Loucy (cell line): ENCODE results near the gene IGSF23.
"Not testable (repeated sequence)": the region's sequence is repeated elsewhere in the genome, so short reads cannot be mapped to it uniquely, and the experiment has no call there.

Source experiments
- H2AFZ ChIP-seq: fragments of 200-600 bp; sonication (generic); 2 replicates; pipeline ENCODE4 v1.6.0; 2016; ENCODE audit warnings: antibody characterized with exemption, mild to moderate bottlenecking, low read length, moderate library complexity
- H3F3A ChIP-seq: fragments of 200-600 bp; 2 replicates; pipeline ENCODE4 v1.6.0; 2016; ENCODE audit warnings: antibody characterized with exemption, low read depth, mild to moderate bottlenecking
- H3K27me3 ChIP-seq: fragments of 200-600 bp; sonication (generic); 2 replicates; pipeline ENCODE4 v1.6.1; 2014; ENCODE audit warnings: low read length, mild to moderate bottlenecking; ENCODE audit not compliant: insufficient read depth, poor library complexity, severe bottlenecking
- H3K36me3 ChIP-seq: fragments of 200-600 bp; sonication (generic); 2 replicates; pipeline ENCODE4 v1.6.1; 2016; ENCODE audit warnings: low read length; ENCODE audit not compliant: insufficient read depth
- H3K4me1 ChIP-seq: fragments of 200-600 bp; sonication (generic); 2 replicates; pipeline ENCODE4 v1.5.1; 2014; ENCODE audit warnings: low read length, mild to moderate bottlenecking; ENCODE audit not compliant: insufficient read depth, poor library complexity, severe bottlenecking
- H3K4me2 ChIP-seq: fragments of 200-600 bp; sonication (generic); 2 replicates; pipeline ENCODE4 v1.6.0; 2014; ENCODE audit warnings: antibody characterized with exemption, low read length, low read depth, mild to moderate bottlenecking; ENCODE audit not compliant: poor library complexity, severe bottlenecking
- H3K4me3 ChIP-seq: fragments of 200-600 bp; sonication (generic); 2 replicates; pipeline ENCODE4 v1.5.1; 2014; ENCODE audit warnings: low read length, mild to moderate bottlenecking, mixed read lengths; ENCODE audit not compliant: poor library complexity, severe bottlenecking
- H3K79me2 ChIP-seq: fragments of 200-600 bp; sonication (generic); 2 replicates; pipeline ENCODE4 v1.6.1; 2014; ENCODE audit warnings: low read length; ENCODE audit not compliant: insufficient read depth
- H3K9ac ChIP-seq: fragments of 200-600 bp; sonication (generic); 2 replicates; pipeline ENCODE4 v1.6.0; 2014; ENCODE audit warnings: mild to moderate bottlenecking, low read depth, low read length, moderate library complexity; ENCODE audit not compliant: poor library complexity, severe bottlenecking
- H3K9me2 ChIP-seq: fragments of 200-600 bp; sonication (generic); replicated peaks from 2 replicates; pipeline ENCODE4 v1.6.1; 2016; ENCODE audit warnings: low read depth, low read length, mixed read lengths
- H3K9me3 ChIP-seq: fragments of 200-600 bp; sonication (generic); 2 replicates; pipeline ENCODE4 v1.6.1; 2014; ENCODE audit warnings: mild to moderate bottlenecking, antibody characterized with exemption, low read length, low read depth; ENCODE audit not compliant: insufficient read depth
- H4K20me1 ChIP-seq: fragments of 200-600 bp; sonication (generic); 2 replicates; pipeline ENCODE4 v1.6.0; 2014; ENCODE audit warnings: antibody characterized with exemption, low read length, mild to moderate bottlenecking; ENCODE audit not compliant: insufficient read depth, poor library complexity, severe bottlenecking
- EZH2phosphoT487 ChIP-seq: fragments of 200-600 bp; IDR thresholded peaks from 2 replicates; pipeline ENCODE4 v1.6.1; 2018; ENCODE audit warnings: antibody characterized with exemption, mild to moderate bottlenecking, moderate library complexity, borderline replicate concordance
- TF ChIP-seq, protein P1 (sequence below): fragments of 200-600 bp; sonication (generic); conservative IDR thresholded peaks from 2 replicates; pipeline ENCODE4 v1.5.1; 2014; ENCODE audit warnings: mild to moderate bottlenecking, antibody characterized with exemption, low read length

Gene IGSF23

DNA sequence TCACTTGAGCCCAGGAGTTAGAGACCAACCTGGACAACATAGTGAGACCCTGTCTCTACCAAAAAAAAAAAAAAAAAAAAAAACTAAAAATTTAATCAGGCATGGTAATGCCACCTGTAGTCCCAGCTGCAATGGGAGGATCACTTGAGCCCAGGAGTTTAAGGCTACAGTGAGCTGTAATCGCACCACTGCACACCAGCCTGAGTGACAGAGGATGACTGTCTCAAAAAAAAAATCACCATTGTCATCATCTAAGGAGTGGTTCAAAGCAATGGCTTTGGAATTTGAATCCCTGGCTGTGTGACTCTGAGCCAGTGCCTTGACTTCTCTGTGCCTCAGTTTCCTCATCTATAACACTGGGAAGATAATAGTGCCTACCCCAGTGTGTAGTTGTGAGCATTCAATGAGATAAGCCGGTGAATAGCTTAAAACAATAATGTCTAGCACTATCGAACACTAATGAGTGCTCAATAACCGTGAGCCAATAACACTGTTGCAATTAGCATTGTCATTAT, 11.5 kb downstream of the IGSF23 start:
- Histone ChIP-seq H3K79me2 (no peaks in the 10 kb centered on the region), H3K9me3 (no peaks in the 10 kb centered on the region; the same call in 1 of the 2 replicates), H3K27me3 (no peaks in the 10 kb centered on the region), H3K4me1 (no peaks in the 10 kb centered on the region), H3K4me2 (no peak overlapping the region), H2AFZ (no peak overlapping the region), H3K4me3 (no peak overlapping the region), H3K9me2 (no peaks in the 10 kb centered on the region), H4K20me1 (no peaks in the 10 kb centered on the region), H3F3A (no peaks in the 10 kb centered on the region), H3K36me3 (no peaks in the 10 kb centered on the region), H3K9ac (no peak overlapping the region)
- TF ChIP-seq, protein P1, sequence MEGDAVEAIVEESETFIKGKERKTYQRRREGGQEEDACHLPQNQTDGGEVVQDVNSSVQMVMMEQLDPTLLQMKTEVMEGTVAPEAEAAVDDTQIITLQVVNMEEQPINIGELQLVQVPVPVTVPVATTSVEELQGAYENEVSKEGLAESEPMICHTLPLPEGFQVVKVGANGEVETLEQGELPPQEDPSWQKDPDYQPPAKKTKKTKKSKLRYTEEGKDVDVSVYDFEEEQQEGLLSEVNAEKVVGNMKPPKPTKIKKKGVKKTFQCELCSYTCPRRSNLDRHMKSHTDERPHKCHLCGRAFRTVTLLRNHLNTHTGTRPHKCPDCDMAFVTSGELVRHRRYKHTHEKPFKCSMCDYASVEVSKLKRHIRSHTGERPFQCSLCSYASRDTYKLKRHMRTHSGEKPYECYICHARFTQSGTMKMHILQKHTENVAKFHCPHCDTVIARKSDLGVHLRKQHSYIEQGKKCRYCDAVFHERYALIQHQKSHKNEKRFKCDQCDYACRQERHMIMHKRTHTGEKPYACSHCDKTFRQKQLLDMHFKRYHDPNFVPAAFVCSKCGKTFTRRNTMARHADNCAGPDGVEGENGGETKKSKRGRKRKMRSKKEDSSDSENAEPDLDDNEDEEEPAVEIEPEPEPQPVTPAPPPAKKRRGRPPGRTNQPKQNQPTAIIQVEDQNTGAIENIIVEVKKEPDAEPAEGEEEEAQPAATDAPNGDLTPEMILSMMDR = no peak
- no peak for TF ChIP-seq EZH2phosphoT487

DNA sequence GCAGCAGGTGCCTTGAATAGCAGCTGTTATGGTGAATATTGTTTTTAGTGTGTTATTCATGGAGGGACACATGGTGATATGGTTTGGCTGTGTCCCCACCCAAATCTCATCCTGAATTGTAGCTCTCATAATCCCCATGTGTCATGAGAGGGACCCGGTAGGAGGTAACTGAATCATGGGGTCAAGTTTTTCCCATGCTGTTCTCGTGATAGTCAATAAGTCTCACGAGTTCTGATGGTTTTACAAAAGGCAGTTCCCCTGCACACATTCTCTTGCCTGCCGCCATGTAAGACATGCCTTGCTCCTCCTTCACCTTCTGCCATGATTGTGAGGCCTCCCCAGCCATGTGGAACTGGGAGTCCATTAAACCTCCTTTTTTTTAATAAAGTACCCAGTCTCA, 12.3 kb downstream of the IGSF23 start:
- not testable (repeated sequence) for H4K20me1 ChIP-seq, H3K4me3 ChIP-seq, H3K4me2 ChIP-seq, H3K9ac ChIP-seq, H2AFZ ChIP-seq, H3K79me2 ChIP-seq, H3K36me3 ChIP-seq, H3K9me3 ChIP-seq, H3K27me3 ChIP-seq, H3K4me1 ChIP-seq, H3F3A ChIP-seq, H3K9me2 ChIP-seq

DNA sequence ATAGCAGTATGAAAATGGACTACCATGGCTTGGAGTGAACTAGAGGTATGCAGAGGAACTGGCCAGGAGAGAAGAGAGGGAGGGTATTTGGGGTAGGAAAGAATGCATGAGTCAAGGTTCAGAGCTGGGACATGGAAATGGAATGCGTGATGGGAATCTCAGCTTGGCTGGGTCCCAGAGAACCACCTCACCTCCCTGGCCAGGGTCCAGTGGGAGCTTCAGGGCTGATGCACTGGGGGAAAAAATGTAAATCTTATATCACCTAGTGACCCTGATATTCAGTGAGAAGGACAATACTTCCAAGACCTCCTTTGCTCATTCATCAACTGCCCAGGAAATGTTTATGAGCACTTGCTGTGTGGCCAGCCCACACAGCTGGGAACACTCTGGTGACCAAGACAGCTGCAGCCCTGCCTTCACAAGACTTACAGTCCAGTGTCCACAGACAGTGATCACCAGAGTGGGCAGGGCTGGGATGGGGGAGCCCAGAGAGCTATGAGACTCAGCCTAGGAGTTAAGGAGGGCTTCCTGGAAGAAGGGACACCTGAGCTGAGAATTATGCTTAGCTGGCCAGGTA, 12.8 kb downstream of the IGSF23 start:
- H3K9me2 ChIP-seq = no peaks in the 10 kb centered on the region
- H3K9me3 ChIP-seq = no peaks in the 10 kb centered on the region; the same call in 1 of the 2 replicates
- no peak for TF ChIP-seq EZH2phosphoT487
- TF ChIP-seq, protein P1 = no peak
- no peaks in the 10 kb centered on the region for H3K79me2 ChIP-seq
- no peak overlapping the region for H3K9ac ChIP-seq
- no peaks in the 10 kb centered on the region for H3K36me3 ChIP-seq
- H3K4me1 ChIP-seq = no peaks in the 10 kb centered on the region
- H2AFZ ChIP-seq = no peak overlapping the region
- H4K20me1 ChIP-seq = no peaks in the 10 kb centered on the region
- H3F3A ChIP-seq = no peaks in the 10 kb centered on the region
- no peak overlapping the region for H3K4me2 ChIP-seq
- no peaks in the 10 kb centered on the region for H3K27me3 ChIP-seq
- H3K4me3 ChIP-seq = no peak overlapping the region

DNA sequence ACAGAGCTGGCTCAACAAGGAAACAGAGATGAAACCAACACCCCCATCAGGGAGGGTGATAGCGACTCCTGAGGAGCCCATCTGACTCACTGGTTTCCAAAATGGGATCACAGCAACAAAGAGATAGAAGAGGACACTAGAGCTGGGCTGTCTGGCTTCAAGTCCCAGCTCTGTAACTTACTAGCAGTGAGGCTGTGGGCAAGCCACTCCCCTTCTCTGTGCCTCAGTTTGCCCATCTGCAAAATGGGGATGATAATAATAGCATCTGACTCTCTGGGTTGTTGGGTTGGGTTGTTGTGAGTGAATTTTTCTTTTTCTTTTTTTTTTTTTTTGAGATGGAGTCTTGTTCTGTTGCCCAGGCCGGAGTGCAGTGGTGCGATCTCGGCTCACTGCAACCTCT, 14.3 kb downstream of the IGSF23 start:
- H3K4me3 ChIP-seq = no peak overlapping the region
- no peaks in the 10 kb centered on the region for H3K27me3 ChIP-seq
- H3K9ac ChIP-seq = no peak overlapping the region
- no peaks in the 10 kb centered on the region for H4K20me1 ChIP-seq
- H3K79me2 ChIP-seq = no peaks in the 10 kb centered on the region
- no peaks in the 10 kb centered on the region; the same call in 1 of the 2 replicates for H3K9me3 ChIP-seq
- no peak for TF ChIP-seq EZH2phosphoT487
- H3K4me2 ChIP-seq = no peak overlapping the region
- H3K9me2 ChIP-seq = no peaks in the 10 kb centered on the region
- H3K4me1 ChIP-seq = no peaks in the 10 kb centered on the region
- H3K36me3 ChIP-seq = no peaks in the 10 kb centered on the region
- H3F3A ChIP-seq = no peaks in the 10 kb centered on the region
- no peak overlapping the region for H2AFZ ChIP-seq
